Neuronal stem cell (in vitro differentiated cells): ENCODE results near the gene WWTR1.

Experiments used
- DNase-seq: peaks from one replicate; pipeline ENCODE4 v3.0.0-alpha.2; 2013; ENCODE audit warnings: low spot score
- H2AFZ ChIP-seq: one replicate; pipeline ENCODE4 v1.6.1; 2013; ENCODE audit warnings: mild to moderate bottlenecking, low read length, inconsistent platforms
- H2AK5ac ChIP-seq: 2 replicates; pipeline ENCODE4 v1.6.1; 2013; ENCODE audit warnings: low read depth, mild to moderate bottlenecking, inconsistent platforms, low read length, moderate library complexity, mixed read lengths
- H2BK120ac ChIP-seq: 2 replicates; pipeline ENCODE4 v1.6.1; 2013; ENCODE audit warnings: low read depth, mild to moderate bottlenecking, inconsistent platforms, low read length, moderate library complexity, mixed read lengths
- H2BK12ac ChIP-seq: one replicate; pipeline ENCODE4 v1.6.1; 2013; ENCODE audit warnings: low read length, inconsistent platforms
- H2BK15ac ChIP-seq: 2 replicates; pipeline ENCODE4 v1.6.1; 2013; ENCODE audit warnings: mild to moderate bottlenecking, low read length, inconsistent platforms, mixed read lengths
- H2BK5ac ChIP-seq: one replicate; pipeline ENCODE4 v1.6.1; 2013; ENCODE audit warnings: inconsistent platforms, mild to moderate bottlenecking, low read length, moderate library complexity
- H3K14ac ChIP-seq: one replicate; pipeline ENCODE4 v1.6.1; 2013; ENCODE audit warnings: low read length, inconsistent platforms
- H3K18ac ChIP-seq: 2 replicates; pipeline ENCODE4 v1.6.1; 2013; ENCODE audit warnings: low read length, inconsistent platforms
- H3K23ac ChIP-seq: 2 replicates; pipeline ENCODE4 v1.6.1; 2013; ENCODE audit warnings: low read depth, mild to moderate bottlenecking, mixed read lengths, low read length, inconsistent platforms; ENCODE audit not compliant: poor library complexity
- H3K27ac ChIP-seq: replicated peaks from 3 replicates; pipeline ENCODE4 v1.5.1; 2013; ENCODE audit warnings: low read length, inconsistent platforms
- H3K27me3 ChIP-seq, 3 experiments: 2 replicates each; pipeline ENCODE4 v1.6.1; 2013; ENCODE audit warnings: low read length in 3 of 3, mild to moderate bottlenecking in 2 of 3, inconsistent platforms in 1 of 3, low read depth in 1 of 3, mixed read lengths in 1 of 3, moderate library complexity in 1 of 3; ENCODE audit not compliant: control insufficient read depth in 3 of 3, insufficient read depth in 3 of 3
- H3K36me3 ChIP-seq, 2 donors: replicated peaks in 1 of 2; 2 replicates each; pipeline ENCODE4 v1.6.1; 2013; ENCODE audit warnings: low read length in 2 of 2; ENCODE audit not compliant: control insufficient read depth in 2 of 2, insufficient read depth in 2 of 2
- H3K4ac ChIP-seq: 2 replicates; pipeline ENCODE4 v1.6.1; 2013; ENCODE audit warnings: inconsistent platforms, mild to moderate bottlenecking, low read length, moderate library complexity
- H3K4me1 ChIP-seq, 2 donors: 1 replicate in 1 of 2; 2 replicates in 1 of 2; pipeline ENCODE4 v1.6.1; 2013; ENCODE audit warnings: low read length in 2 of 2, low read depth in 1 of 2; ENCODE audit not compliant: control insufficient read depth in 2 of 2, insufficient read depth in 1 of 2
- H3K4me2 ChIP-seq: one replicate; pipeline ENCODE4 v1.6.1; 2013; ENCODE audit warnings: mild to moderate bottlenecking, low read length, inconsistent platforms; ENCODE audit not compliant: insufficient read depth, poor library complexity, severe bottlenecking
- H3K4me3 ChIP-seq, 2 donors: 2 replicates each; pipeline ENCODE4 v1.5.1; 2013; ENCODE audit warnings: low read length in 2 of 2, mild to moderate bottlenecking in 2 of 2, inconsistent platforms in 1 of 2, moderate library complexity in 1 of 2
- H3K79me1 ChIP-seq: one replicate; pipeline ENCODE4 v1.6.1; 2013; ENCODE audit warnings: low read depth, mild to moderate bottlenecking, inconsistent platforms, low read length, moderate library complexity
- H3K9ac ChIP-seq: one replicate; pipeline ENCODE4 v1.6.1; 2013; ENCODE audit warnings: mild to moderate bottlenecking, low read depth, low read length, inconsistent platforms; ENCODE audit not compliant: poor library complexity
- H3K9me3 ChIP-seq, 2 donors: replicated peaks in 1 of 2; 2 replicates each; pipeline versions ENCODE3 to v1.6.1; 2013; ENCODE audit warnings: low read length in 2 of 2, mild to moderate bottlenecking in 2 of 2, inconsistent platforms in 1 of 2, low read depth in 1 of 2, mixed read lengths in 1 of 2, moderate library complexity in 1 of 2; ENCODE audit not compliant: control insufficient read depth in 2 of 2, insufficient read depth in 1 of 2
- H4K8ac ChIP-seq: one replicate; pipeline ENCODE4 v1.6.1; 2013; ENCODE audit warnings: low read depth, mild to moderate bottlenecking, inconsistent platforms, low read length, moderate library complexity
- H4K91ac ChIP-seq: one replicate; pipeline ENCODE4 v1.6.1; 2013; ENCODE audit warnings: low read length, low read depth, mild to moderate bottlenecking, inconsistent platforms; ENCODE audit not compliant: poor library complexity
- WGBS, 2 donors: extraction: QIAGEN DNeasy Blood & Tissue Kit; methylation state at CpG; one replicate each; pipeline ENCODE4 v1.1.7; 2013; ENCODE audit warnings: missing lambda C conversion rate in 2 of 2, mixed read lengths in 1 of 2; ENCODE audit not compliant: insufficient read length in 2 of 2, insufficient replicate concordance in 1 of 2; ENCODE audit errors: extremely low coverage in 2 of 2; 5-methylcytosine and 5-hydroxymethylcytosine counted together

The WWTR1 gene

DNA sequence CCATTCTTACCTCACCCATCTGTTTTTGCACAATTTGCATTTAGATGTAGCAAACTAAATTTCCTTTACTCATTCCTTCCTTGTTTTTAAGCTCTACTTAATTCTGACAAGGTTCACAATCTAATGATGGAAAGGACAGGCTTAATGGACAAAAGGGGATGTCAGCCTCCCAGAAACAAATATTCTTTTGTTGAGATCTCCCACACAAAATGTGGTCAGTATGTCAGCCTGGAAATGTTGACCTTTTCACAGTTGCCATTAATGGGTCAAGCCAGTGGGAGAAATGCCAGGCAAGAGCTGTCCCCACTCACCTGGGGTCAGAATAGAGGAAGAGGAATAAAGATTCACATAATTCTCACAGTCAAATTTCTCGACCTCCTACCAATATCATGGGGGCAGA lies 27.0 kb downstream of the WWTR1 start:
- WGBS, 2 donors: no CpG with 5 or more reads among the region's 1 CpG
- Histone ChIP-seq H2AFZ (no peak overlapping the region), H3K36me3 (peaks cover 0 to 14% of the 10 kb centered on the region in 2 donors)

GRCh38 chr3:149628957-149629670 lies 28.7 kb downstream of the WWTR1 start:
- no peak overlapping the region for H3K23ac ChIP-seq
- H3K36me3 ChIP-seq: peaks cover 0 to 14% of the 10 kb centered on the region in 2 donors
- no peak for DNase-seq
- H3K18ac ChIP-seq: no peak overlapping the region
- H2BK15ac ChIP-seq: no peak overlapping the region
- no peaks in the 10 kb centered on the region for H3K79me1 ChIP-seq
- H3K4me3 ChIP-seq: no peak overlapping the region
- peaks cover 2 to 4% of the 10 kb centered on the region in 2 donors for H3K4me1 ChIP-seq
- H4K91ac ChIP-seq: no peak overlapping the region
- no peaks in the 10 kb centered on the region for H3K27me3 ChIP-seq
- no peak overlapping the region for H2AK5ac ChIP-seq
- H2BK120ac ChIP-seq: no peak overlapping the region
- no peak overlapping the region for H2BK5ac ChIP-seq
- no peak overlapping the region for H3K9ac ChIP-seq
- no peak overlapping the region for H2AFZ ChIP-seq
- peaks cover 3 to 11% of the 10 kb centered on the region in 2 donors for H3K9me3 ChIP-seq
- H3K27ac ChIP-seq: no peak overlapping the region
- H2BK12ac ChIP-seq: no peak overlapping the region
- no CpG with 5 or more reads among the region's 6 CpGs for WGBS, 2 donors
- H4K8ac ChIP-seq: no peak overlapping the region
- no peak overlapping the region for H3K4ac ChIP-seq
- H3K4me2 ChIP-seq: no peak overlapping the region
- no peak overlapping the region for H3K14ac ChIP-seq

More for the DNA sequence above, 27.0 kb downstream of the WWTR1 start:
- H2BK5ac ChIP-seq: no peak overlapping the region
- no peaks in the 10 kb centered on the region for H3K79me1 ChIP-seq
- no peak overlapping the region for H2BK15ac ChIP-seq
- no peak overlapping the region for H3K23ac ChIP-seq
- no peak for DNase-seq
- H3K4me3 ChIP-seq: no peak overlapping the region
- H3K4me1 ChIP-seq: peaks cover 2 to 4% of the 10 kb centered on the region in 2 donors
- H3K18ac ChIP-seq: no peak overlapping the region
- peaks cover 3 to 11% of the 10 kb centered on the region in 2 donors for H3K9me3 ChIP-seq
- H3K27ac ChIP-seq: no peak overlapping the region
- no peak overlapping the region for H3K14ac ChIP-seq
- H3K4ac ChIP-seq: no peak overlapping the region
- no peak overlapping the region for H2BK120ac ChIP-seq
- H3K27me3 ChIP-seq: no peaks in the 10 kb centered on the region
- H3K4me2 ChIP-seq: no peak overlapping the region
- no peak overlapping the region for H4K91ac ChIP-seq
- no peak overlapping the region for H4K8ac ChIP-seq
- H3K9ac ChIP-seq: no peak overlapping the region
- no peak overlapping the region for H2BK12ac ChIP-seq
- no peak overlapping the region for H2AK5ac ChIP-seq

- Histone ChIP-seq H3K4ac (no peak overlapping the region), H3K18ac (no peak overlapping the region), H3K9ac (no peak overlapping the region), H3K27ac (no peak overlapping the region), H3K4me3 (no peak overlapping the region), H2BK15ac (no peak overlapping the region), H2AFZ (no peak overlapping the region), H3K27me3 (no peaks in the 10 kb centered on the region), H2BK5ac (no peak overlapping the region), H3K9me3 (peaks cover 0 to 6% of the 10 kb centered on the region in 2 donors), H3K36me3 (peaks cover 0 to 4% of the 10 kb centered on the region in 2 donors), H2AK5ac (no peak overlapping the region), H3K4me1 (peaks cover 2 to 4% of the 10 kb centered on the region in 2 donors), H2BK12ac (no peak overlapping the region), H4K91ac (no peak overlapping the region), H3K79me1 (no peaks in the 10 kb centered on the region), H3K23ac (no peak overlapping the region), H4K8ac (no peak overlapping the region), H3K14ac (no peak overlapping the region), H2BK120ac (no peak overlapping the region), H3K4me2 (no peak overlapping the region)
- no CpG with 5 or more reads among the region's 4 CpGs for WGBS, 2 donors
- DNase-seq: no peak
These were observed 31.2 kb downstream of the WWTR1 start for GRCh38 chr3:149626671-149627070.

DNA sequence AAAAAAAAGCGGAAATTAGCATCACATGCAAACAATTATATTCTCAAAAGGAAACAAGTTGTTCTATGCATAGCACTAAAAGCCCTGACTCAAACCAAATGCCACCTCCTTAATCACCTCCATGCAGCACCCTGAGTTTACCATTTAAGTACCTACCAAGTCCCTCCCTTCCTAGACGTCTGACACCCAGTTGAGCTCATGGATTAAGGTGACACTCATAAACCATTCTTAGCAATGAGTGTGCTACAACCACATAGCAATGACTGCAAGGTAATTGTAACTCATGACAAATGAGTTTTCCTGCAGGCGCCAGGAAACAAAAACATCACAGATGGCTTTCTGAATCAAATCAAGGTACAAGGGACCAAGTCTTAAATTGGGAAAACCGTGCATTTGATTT lies 32.0 kb downstream of the WWTR1 start:
- H3K23ac ChIP-seq: no peak overlapping the region
- WGBS, 2 donors: no CpG with 5 or more reads among the region's 4 CpGs
- no peak overlapping the region for H2BK15ac ChIP-seq
- no peak overlapping the region for H3K18ac ChIP-seq
- no peak overlapping the region for H2BK120ac ChIP-seq
- DNase-seq: no peak
- H2AFZ ChIP-seq: no peak overlapping the region
- H3K4ac ChIP-seq: no peak overlapping the region
- peaks cover 3 to 4% of the 10 kb centered on the region in 2 donors for H3K4me1 ChIP-seq
- no peak overlapping the region for H2BK12ac ChIP-seq
- H3K4me3 ChIP-seq: no peak overlapping the region
- H3K36me3 ChIP-seq: peaks cover 0 to 4% of the 10 kb centered on the region in 2 donors
- H3K4me2 ChIP-seq: no peak overlapping the region
- H3K27ac ChIP-seq: no peak overlapping the region
- H3K79me1 ChIP-seq: no peaks in the 10 kb centered on the region
- H2AK5ac ChIP-seq: no peak overlapping the region
- H3K14ac ChIP-seq: no peak overlapping the region
- no peaks in the 10 kb centered on the region for H3K27me3 ChIP-seq
- H4K91ac ChIP-seq: no peak overlapping the region
- no peak overlapping the region for H2BK5ac ChIP-seq
- peaks cover 0 to 6% of the 10 kb centered on the region in 2 donors for H3K9me3 ChIP-seq
- no peak overlapping the region for H3K9ac ChIP-seq
- no peak overlapping the region for H4K8ac ChIP-seq
